Skeletal muscle cell (primary cell): ENCODE data around the gene SMIM5.

ENCODE experiments used
- DNase-seq: peaks from one replicate; pipeline ENCODE4 v3.0.0-alpha.2; 2010; ENCODE audit warnings: low read depth
- H3K4me3 ChIP-seq: 2 replicates; pipeline ENCODE4 v1.5.1; 2011; ENCODE audit warnings: low read depth, mild to moderate bottlenecking, control low read depth, low read length, moderate library complexity

SMIM5 gene

GRCh38 chr17:75622076-75622475 lies 11.2 kb upstream of the SMIM5 start:
- DNase-seq: no peak
- no peak overlapping the region for H3K4me3 ChIP-seq

- H3K4me3 ChIP-seq: no peak overlapping the region
- no peak for DNase-seq
Observed at GRCh38 chr17:75622771-75623273, 10.4 kb upstream of the SMIM5 start.

GRCh38 chr17:75623386-75623785 lies 9.8 kb upstream of the SMIM5 start:
- no peak for DNase-seq
- H3K4me3 ChIP-seq: no peak overlapping the region

GRCh38 chr17:75624021-75624420 lies 9.2 kb upstream of the SMIM5 start:
- H3K4me3 ChIP-seq: no peak overlapping the region
- DNase-seq: no peak

- no peak for DNase-seq
- no peak overlapping the region for H3K4me3 ChIP-seq
Observed at GRCh38 chr17:75624714-75625345, 8.4 kb upstream of the SMIM5 start.

GRCh38 chr17:75625813-75626486 lies 7.3 kb upstream of the SMIM5 start:
- no peak for DNase-seq
- no peak overlapping the region for H3K4me3 ChIP-seq

GRCh38 chr17:75626496-75627038 lies 6.7 kb upstream of the SMIM5 start:
- H3K4me3 ChIP-seq: no peak overlapping the region
- no peak for DNase-seq

- H3K4me3 ChIP-seq: no peak overlapping the region
- DNase-seq: no peak
Observed at GRCh38 chr17:75627094-75627493, 6.1 kb upstream of the SMIM5 start.

- no peak overlapping the region for H3K4me3 ChIP-seq
- DNase-seq: no peak
Observed at GRCh38 chr17:75628425-75628824, 4.8 kb upstream of the SMIM5 start.

GRCh38 chr17:75629157-75629556 lies 4.1 kb upstream of the SMIM5 start:
- no peak for DNase-seq
- H3K4me3 ChIP-seq: no peak overlapping the region

GRCh38 chr17:75630071-75630917 lies 2.9 kb upstream of the SMIM5 start:
- no peak overlapping the region for H3K4me3 ChIP-seq

GRCh38 chr17:75631353-75631752 lies 1.9 kb upstream of the SMIM5 start:
- H3K4me3 ChIP-seq: no peak overlapping the region
- DNase-seq: no peak

More at GRCh38 chr17:75630071-75630917, 2.9 kb upstream of the SMIM5 start:
- no peak for DNase-seq

GRCh38 chr17:75632428-75632827 lies 806 bp upstream of the SMIM5 start:
- no peak overlapping the region for H3K4me3 ChIP-seq
- no peak for DNase-seq

GRCh38 chr17:75633486-75634375 lies 497 bp downstream of the SMIM5 start:
- peak; percentile 61 for DNase-seq

GRCh38 chr17:75634376-75634740 lies 1.1 kb downstream of the SMIM5 start:
- DNase-seq: no peak
- no peak overlapping the region for H3K4me3 ChIP-seq

More at GRCh38 chr17:75633486-75634375, 497 bp downstream of the SMIM5 start:
- H3K4me3 ChIP-seq: no peak overlapping the region

GRCh38 chr17:75634754-75635609 lies 1.7 kb downstream of the SMIM5 start:
- no peak for DNase-seq
- H3K4me3 ChIP-seq: no peak overlapping the region

GRCh38 chr17:75635610-75636202 lies 2.5 kb downstream of the SMIM5 start:
- no peak for DNase-seq
- H3K4me3 ChIP-seq: no peak overlapping the region
